Measurements from ENCODE around the gene RTTN.
"Not testable (repeated sequence)": the region's sequence is repeated elsewhere in the genome, so short reads cannot be mapped to it uniquely, and the experiment has no call there.

RTTN gene

DNA sequence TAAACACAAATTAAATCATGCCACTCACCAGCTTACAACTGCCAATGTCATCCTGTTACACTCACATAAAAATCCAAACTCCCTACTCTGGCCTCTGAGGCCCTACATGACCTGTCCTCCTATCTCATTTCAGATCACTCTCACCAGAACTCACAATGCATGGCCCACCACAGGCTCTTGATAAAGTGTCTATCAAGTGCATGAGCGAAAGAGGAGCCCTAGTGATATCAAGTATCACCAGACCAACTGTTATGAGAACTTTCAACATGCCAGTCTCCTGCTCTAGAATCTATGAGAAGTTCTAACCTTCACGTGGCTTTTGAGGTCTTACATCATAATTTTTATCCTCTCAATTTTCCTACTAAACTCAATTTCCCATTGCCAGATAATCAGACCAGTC lies 181.4 kb downstream of the RTTN start:
- DNase-seq: no peak

DNA sequence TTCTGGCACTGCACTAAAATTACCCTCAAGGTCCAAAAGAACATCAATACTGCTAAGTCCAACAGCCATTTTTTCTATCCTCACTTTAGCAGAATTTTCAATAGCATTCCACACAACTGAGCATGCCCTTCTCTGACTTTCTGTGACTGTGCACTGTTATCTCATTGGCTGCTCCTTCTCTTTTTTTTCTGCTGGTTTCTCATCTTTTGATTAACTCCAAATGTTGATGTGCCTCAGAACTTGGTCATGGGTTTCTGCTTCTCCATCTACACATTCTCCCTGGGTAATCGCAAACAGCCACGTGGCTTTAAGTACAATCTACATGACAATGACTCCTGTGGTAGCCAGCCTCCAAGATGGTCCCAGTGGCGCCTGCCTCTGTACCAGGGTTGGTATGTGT lies 182.9 kb downstream of the RTTN start:
- no peak for DNase-seq

DNA sequence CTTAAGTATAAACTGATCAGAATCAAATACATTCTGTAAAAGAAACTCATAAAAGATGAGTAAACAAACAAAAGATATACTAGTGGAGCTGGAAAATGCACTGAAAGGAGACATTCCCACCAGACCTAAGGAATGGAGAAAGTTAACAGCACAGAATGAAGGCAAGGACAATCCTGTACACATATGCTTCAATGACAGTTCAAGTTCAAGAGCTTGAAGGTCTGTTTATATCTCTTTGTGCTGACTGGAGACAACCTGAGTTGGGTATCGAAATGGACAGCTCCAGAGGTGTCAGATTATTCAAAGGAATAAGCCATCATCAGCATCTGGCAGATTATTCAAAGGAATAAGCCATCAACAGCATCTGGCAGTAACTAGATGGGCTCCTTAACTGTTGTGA lies 184.0 kb downstream of the RTTN start:
- no peak for DNase-seq

DNA sequence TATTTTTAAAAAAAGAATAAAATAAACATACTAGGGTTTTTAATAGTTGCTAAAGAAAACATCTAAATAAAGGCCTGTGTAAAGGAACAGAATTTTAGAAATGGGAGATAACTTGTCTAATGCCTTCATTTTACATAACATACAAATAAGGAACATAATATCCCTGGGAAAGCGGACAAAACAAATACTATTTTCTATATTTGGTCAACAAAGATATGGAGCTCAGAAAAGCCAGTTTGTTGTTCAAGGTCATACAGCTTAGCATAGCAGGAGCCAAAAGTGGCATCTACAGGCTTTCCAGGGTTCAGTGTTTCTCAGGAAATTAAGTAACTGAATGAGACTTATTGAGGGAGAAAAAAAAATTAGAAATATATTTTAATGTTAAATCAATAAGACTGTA lies 184.4 kb downstream of the RTTN start:
- DNase-seq: no peak

DNA sequence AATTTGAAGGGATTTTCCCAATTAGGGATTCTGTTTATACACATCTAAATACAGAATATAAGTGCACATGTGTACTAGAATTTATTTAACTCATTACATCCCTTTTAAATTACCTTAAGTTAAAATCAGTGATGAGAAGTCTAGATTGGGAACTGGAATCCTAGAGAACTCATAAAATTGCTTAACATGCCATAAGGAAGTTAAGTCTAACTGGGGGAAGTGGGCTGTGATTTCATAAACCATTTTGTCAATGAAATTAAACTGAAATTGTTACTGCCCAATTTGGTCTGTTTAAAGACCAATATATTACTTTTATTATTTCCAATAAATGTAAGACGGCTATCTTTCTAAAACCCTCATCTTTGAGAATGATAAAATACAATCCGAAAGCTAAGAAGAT lies 185.5 kb downstream of the RTTN start:
- no peak for DNase-seq

DNA sequence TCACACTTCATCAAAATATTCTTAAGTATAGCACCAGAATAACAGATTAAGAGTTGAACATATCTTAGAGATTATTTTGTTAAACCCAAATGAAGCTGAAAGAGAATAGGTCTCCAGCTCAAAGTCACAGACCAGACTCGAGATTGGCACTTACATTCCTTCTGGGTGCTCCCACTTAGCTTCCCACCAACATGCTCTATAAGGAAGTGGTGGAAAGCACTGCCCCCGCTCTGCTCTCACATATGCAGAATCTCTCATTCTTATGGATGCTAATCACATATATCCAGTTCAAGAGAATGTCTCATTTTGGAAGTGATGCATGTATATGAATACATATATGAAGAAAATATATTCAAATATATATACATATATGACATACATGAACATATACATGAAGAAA lies 186.4 kb downstream of the RTTN start:
- DNase-seq: no peak

DNA sequence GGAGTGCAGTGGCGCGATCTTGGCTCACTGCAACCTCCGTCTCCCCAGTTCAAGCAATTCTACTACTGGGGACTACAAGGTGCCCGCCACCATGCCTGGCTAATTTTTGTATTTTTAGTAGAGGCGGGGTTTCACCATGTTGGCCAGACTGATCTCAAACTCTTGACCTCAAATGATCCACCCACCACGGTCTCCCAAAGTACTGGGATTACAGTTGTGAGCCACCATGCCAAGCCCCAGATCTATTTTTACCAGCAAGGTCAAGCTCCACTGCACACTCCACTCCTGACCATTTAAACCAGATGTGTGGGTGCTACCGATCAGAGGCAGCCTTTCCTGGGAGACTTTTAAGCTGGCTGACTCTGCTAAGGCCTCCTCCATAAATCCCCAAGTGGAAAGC lies 190.4 kb downstream of the RTTN start:
- no peak for DNase-seq

DNA sequence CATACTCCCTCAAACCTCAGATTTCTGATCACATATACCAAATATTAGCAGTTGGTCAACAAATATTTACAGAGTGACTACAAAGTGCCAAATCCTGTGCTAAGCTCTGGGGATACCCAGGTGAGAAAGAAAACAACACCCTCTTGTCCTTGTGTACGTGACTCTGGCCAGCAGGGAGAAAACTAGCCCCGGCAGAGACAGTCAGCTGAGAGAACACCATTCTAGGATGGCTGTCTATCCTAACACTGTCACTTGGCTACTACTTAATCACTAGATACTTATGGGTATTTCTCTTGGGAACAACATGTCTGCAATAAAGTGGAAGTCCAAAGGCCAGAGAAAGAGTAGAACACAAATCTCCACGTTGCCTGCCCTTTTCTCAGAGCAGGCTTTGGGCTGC lies 199.9 kb downstream of the RTTN start:
- no peak for DNase-seq

DNA sequence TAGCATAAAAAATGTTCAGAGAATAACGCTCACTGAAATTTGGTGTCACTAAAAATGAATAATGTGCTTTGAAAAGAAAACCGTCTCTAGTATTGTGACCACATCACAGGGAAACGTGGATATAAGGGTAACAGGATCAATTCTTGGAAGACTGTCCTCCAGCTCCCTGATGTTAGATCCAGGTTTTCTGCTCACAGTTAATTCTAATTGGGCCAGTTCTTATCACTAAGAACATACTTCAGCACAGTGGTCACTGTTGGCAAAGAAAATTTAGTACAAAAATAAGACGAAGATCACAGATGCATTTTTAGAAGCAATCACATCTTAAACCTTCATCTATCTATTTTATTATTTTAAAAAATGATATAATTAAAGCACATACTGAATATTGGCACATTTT lies 200.8 kb downstream of the RTTN start:
- DNase-seq: no peak

DNA sequence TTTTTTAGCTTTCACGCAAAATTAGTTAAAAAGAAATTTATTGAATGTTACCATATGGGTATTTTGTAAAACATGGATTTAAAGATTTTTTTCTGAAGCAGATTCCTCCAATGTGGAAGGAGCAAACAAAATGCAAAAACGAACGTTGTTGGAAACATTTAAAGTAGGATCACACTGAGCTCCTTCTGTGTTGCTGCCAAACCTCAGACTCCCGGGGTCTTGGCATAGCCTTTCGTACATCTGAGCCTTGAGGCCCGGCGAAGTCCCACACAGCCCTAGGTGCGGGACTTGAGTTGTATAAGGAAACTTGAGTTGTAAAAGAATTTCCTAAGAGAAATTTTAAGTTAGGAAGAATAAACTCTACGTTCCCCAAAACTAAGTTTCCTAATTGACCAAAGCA lies 205.8 kb downstream of the RTTN start:
- no peak for DNase-seq

DNA sequence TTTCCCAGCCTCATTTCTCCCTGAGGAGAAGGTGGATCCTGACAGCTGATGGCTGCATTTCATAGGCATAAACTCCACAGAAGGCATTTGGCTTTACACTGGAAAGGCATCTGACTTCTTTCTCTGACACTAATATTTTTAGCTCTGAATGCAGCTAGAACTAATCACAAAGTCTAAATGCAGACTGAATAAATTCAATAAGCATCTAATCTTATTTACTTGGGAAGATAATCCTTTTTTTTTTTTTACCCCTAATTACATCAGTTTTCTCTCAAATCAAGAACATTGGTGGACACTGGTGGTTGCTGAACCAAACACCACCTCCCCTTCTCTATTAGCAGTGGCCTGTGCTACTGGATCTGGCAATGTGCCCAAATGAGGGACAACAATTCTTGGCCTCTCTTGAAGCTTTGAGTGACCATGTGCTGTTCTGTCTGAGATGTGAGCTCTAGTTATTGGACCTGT lies 206.9 kb downstream of the RTTN start:
- no peak for DNase-seq

DNA sequence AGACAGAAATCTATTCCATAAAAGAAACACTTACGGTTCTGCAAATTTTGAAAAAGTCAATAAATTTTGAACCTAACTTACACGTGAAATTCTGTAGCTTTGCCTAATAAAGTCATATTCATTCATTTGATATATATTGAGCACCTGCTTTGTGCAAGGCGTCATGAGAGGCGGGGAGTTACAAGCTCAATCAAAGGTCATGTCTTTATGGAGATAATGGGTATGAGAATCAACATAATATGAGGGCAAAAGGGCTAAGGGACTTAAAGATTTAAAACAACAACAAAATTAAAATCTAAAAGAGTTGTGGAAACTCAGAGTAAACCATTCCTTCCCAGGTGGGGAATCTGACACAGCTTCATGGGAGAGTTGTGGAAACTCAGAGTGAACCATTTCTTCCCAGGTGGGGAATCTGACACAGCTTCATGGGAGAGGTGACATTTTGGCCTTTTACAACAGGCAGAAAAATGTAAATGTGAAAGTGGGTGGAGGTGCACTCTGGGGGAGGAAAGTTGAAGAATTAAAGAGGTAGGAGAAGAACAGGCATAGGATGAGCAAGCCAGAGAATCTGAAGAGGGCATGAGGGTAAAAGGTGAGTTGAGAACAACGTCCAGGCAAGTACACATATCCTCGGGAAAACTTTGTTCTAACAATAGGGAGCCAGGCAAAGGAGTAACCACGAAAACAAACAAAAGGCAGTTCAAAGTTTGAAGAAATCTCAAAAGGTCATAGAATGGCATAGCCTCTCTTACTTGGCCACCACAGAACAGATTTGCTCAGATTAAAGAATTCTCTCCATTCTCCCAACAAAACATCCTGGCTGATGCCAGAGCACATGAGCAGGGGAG lies 208.3 kb downstream of the RTTN start:
- DNase-seq: no peak

DNA sequence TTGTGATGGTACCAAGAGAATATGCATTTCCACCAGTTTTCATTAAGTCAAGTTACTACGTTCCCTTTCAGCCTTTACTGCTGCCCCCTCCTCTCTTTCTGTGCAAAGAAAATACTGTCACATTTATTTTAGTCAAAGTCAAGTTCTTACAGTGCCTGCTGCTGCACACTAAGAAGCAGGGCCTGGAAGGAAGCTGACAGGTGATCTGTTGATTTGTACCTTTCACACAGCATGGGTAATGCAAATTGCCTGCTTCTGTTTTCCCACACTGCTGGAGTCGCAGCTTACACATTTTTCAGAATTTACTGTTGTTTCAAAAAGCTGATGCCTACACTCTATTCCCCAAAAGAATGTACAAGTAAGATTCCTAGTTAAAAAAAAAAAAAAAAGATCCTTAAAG lies 209.1 kb downstream of the RTTN start:
- DNase-seq: no peak

DNA sequence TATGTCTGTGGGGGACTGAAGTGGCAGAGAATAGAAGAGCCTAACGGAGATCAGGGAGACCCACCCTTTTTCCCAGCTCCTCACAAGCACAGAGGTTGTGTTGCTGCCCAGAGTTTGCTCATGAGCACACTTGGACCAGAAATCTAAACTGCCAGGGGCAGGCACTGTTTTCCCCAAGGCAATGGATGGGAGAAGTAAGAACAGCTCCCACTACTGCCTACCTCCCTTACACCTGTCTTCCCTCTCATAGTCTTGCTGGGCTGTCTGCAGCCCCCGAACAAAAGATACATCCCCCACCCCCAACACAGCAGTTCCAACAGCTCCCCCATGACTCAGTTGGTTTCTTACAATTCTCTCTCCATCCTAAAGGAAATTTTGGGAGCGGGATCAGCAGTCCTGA lies 209.7 kb downstream of the RTTN start:
- no peak for DNase-seq

DNA sequence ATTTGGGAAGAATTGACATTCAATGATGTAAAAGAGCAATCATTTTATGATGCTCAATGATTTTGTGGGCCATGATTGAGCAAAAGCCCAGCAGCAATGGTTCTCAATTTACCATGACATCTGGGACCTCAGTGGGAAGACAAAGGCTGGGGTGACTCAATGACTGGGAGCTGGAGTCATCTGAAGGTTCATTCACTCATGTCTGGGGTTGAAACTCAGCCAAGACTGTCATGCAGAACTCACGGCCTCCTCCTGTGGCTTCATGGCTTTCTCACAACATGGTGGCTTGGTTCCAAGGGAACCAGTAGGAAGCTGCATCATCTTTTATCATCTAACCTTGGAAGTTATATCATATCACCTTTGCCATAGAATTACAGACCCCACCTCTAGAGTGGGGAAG lies 212.7 kb downstream of the RTTN start:
- DNase-seq: no peak

DNA sequence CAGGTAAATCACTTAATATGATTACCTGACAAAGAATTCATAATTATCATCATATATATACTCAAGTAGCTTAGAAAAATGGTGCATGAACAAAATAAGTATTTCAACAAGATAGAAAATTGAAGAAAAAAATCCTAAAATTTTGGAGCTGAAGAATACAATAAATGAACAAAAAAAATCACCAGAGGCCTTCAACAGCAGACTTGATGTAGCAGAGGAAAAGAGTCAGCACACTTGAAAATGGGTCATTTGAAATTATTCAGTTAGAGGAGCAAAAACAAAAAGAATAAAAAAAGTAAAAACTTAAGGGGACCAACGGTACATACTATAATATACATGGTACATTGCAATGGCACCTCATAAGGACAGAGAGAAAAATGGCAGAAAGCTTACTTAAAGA lies 217.6 kb downstream of the RTTN start:
- no peak for DNase-seq

DNA sequence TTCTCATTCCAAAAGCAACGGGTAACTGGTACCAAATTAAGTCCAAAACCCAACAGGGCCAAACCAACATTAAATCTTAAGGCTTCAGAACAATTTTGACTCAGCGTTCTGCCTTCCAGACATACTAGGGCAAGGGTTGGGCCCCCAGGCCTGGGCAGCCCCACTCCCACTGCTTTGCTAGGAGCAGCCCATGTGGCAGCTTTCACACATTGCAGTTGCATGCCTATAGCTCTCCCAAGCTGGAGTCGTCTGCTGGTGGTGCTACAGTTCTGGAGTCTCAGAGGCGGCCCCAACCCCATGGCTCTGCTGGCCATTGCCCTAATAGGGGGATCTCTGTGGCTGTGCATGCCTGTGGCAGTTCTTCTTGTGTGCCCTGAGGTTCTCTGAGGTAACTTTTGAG lies 220.2 kb downstream of the RTTN start:
- DNase-seq: no peak

DNA sequence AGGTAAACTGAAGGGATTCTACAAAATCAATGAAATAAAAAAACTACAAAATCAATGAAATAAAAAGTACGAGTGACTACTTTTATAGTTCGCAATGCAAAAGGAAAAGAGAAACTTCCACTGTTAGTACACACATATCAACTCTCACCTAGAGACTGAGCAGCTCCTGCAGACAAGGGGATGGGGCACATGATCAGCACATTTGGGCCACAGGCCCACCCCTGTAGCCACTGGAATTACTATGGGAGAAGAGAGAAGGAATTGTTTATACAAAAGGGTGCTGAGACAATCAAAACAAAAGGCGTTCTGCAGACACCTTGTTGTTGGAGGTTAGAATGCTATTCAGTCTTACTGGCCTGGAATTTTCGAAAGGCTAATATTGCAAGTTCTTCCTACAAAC lies 223.1 kb downstream of the RTTN start:
- DNase-seq: no peak

DNA sequence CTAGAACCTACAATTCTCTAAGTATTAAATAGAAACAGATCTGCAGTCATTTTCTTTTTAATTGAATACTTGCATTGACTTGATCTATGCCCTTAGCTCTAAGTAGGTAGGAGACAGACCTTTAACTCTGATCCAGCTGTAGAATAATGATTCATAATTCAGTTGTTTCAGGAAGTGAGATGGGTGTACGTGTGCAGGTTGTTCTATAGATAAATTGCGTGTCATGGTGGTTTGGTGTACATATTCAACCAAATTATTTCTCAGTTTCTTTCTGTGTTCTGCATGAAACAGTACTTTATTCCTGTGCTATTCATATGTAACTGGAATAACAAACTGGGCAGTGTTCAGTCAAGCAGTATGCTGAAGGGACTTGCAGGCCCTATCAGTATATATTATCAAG lies 223.5 kb downstream of the RTTN start:
- DNase-seq: no peak

DNA sequence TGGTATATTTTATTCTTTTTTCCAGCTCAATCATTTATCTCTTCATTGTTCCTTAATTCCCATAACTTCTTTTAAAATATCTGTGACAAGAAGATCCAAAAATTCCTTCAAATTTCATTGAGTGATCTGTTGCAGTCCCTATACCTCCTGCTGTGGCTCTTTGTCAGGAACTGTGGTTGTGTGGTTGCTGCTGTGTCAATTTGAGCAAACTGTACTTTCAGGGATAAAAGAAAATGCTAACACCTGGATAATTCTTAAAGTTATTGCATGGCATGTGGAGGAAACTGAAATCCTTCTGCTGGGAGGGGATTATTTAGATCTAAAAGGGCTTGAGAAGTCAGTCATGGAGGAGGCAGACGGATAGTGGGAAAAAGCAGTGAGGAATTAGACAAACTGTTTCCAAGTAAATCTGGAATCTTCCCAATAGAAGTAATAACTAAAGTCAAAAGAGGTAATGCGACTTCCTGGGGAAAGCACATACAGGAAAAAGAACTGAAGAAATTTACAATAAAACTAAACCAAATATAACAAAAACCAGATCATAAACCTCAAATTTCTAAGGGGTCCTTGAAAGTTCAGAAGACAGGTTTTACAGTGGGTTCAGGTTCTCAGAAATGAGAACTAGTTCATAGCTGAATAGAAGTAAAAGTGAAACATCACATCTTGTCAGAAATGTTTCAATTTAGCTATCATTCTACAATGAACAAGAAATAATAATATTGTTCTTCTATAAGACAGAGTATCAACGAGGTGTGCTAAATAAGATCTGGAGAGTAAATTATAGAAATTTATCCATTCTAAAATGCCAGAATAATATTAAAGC lies 224.3 kb downstream of the RTTN start:
- no peak for DNase-seq

DNA sequence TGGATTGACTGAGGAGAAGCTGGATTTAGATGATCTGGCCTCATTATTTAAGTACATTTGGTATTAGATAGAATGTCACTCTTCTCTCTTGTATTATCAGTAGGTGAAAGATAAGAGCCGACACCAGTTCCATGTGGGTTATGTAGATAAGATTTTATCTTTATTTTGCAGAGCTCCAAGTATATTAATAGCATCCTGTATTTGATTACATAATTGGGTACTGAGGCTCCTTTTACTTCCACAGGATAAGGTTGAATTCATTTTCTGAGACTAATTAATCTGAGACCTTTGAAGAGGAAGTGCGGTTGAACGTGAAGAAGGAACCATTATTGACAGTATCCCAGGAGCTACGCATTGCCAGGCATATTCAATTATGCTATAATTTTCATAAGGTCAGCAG lies 225.0 kb downstream of the RTTN start:
- DNase-seq: no peak

DNA sequence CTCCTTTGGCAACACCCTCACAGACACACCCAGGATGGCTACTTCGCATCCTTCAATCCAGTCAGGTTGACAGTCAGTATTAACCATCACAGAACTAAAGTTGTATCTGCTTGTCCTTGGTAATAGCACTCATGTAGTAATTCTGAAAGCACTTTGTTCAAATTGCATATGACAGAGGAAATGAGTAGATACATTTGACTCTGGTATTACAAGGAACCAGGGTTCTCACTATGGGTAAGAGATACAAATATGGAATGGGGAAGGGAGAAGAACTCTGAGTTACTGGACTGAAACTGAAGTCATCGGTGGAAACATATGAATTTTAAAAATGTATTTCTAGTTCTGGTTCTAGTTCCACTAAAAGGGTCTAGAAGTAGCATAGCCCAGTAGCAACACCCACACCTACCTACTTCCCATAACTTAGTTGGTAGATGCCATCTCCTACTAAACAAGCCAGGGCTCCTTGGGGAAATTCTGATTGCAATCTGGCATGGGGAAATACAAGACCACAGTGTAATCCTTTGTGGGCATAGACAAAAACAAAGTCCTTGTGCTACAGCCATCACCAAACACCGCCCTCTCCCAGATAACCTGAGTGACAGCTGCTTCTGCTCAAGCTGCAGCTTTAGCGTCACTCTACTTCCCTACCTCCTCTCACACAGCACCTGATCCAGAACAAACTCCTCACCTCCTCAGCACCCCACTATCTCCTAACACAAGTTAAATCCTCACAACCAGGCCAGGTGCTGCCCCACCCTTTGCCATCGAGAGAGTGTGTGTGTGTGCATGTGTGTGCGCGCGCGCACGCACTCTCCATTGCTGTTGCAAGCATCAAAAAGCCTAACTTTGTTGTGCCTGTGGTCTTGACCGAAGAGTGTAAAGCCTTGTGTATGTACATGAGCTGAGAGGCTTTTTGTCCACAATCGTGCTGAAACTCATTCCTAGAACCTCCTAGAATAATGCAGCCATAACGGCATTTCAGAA lies 226.5 kb downstream of the RTTN start:
- DNase-seq: no peak

DNA sequence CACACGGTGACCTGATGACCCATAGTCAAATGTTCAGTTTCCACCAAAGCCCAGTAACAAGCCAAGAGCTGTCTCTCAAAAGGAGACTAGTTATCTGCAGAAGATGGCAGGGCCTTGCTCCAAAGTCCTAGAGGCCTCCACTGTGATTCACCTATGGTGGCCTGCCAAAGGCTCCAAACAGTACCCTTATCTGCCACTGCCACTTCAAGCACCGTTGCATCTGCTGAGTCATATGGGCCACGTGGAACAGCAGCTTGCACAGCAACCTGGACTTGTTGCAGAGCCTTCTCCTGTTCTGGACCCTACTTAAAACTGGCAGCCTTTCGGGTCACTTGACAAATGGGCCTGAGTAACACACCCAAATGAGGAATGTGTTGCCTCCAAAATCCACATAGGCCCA lies 230.2 kb downstream of the RTTN start:
- not testable (repeated sequence) for DNase-seq

Data from GOT3 (cell line).